GM12878 (cell line): ENCODE data around the gene ADCY10. TPM values are rescaled to one million over a fixed set of nuclear protein-coding genes. Genes with fewer than 3 reads are reported as not detected.

Experiments used
- ATAC-seq: fragments of 200-7000 bp; cut with Tn5 transposase; 3 replicates; pipeline ENCODE4 v1.9.1; 2020; ENCODE audit warnings: mild to moderate bottlenecking, moderate library complexity
- BruUV-seq: library from RNA; stranded (reverse); fragments of 400-500 nt; replicated peaks from 2 replicates; lab custom pipeline; 2021; lab: Mats Ljungman, UMichigan
- CTCF ChIA-PET: fragments of 300-600 bp; sonication (Branson Sonifier 250); formaldehyde crosslinking; extraction: SDS; loops from one replicate; lab custom pipeline; 2021; ENCODE audit warnings: inconsistent platforms; lab: Yijun Ruan, JAX
- POLR2A ChIA-PET: fragments of 350-600 bp; formaldehyde crosslinking; extraction: SDS; loops from one replicate; lab custom pipeline; 2021; ENCODE audit warnings: inconsistent platforms; lab: Charles Lee
- RAD21 ChIA-PET: fragments of 300-600 bp; sonication (Branson Sonifier 250); formaldehyde crosslinking; loops from one replicate; lab custom pipeline; 2023; ENCODE audit warnings: antibody characterized with exemption; ENCODE audit not compliant: unreplicated experiment; lab: Charles Lee
- SMC1A ChIA-PET: fragments of 300-600 bp; sonication (Branson Sonifier 250); formaldehyde crosslinking; loops from one replicate; lab custom pipeline; 2023; ENCODE audit not compliant: unreplicated experiment, uncharacterized antibody; lab: Charles Lee
- DNase-seq: peaks from one replicate; pipeline ENCODE4 v3.0.0-alpha.2; 2011; ENCODE audit warnings: low read depth, low spot score
- FAIRE-seq: peaks from 3 replicates; lab custom pipeline; 2011; peaks lifted over from hg19 to GRCh38; lab: Jason Lieb, UNC
- H2AFZ ChIP-seq: 2 replicates; pipeline ENCODE4 v1.6.0; 2011; ENCODE audit warnings: low read depth, low read length, control low read depth; ENCODE audit not compliant: control insufficient read depth
- H3K27ac ChIP-seq: 2 replicates; pipeline ENCODE4 v1.5.1; 2011; ENCODE audit warnings: control low read depth; ENCODE audit not compliant: control insufficient read depth, insufficient read depth
- H3K27me3 ChIP-seq, 2 experiments: replicated peaks in 1 of 2; 2 replicates each; pipeline versions ENCODE4 v1.6.0 to v1.6.1; 2011; ENCODE audit warnings: low read length in 1 of 2; ENCODE audit not compliant: control insufficient read depth in 2 of 2, insufficient read depth in 2 of 2
- H3K36me3 ChIP-seq, 2 experiments: 2 replicates each; pipeline ENCODE4 v1.5.1; 2011; ENCODE audit warnings: low read length in 1 of 2; ENCODE audit not compliant: control insufficient read depth in 2 of 2, insufficient read depth in 2 of 2
- H3K4me1 ChIP-seq: 2 replicates; pipeline ENCODE4 v1.6.1; 2011; ENCODE audit warnings: mild to moderate bottlenecking, low read length, moderate library complexity, mixed read lengths; ENCODE audit not compliant: control insufficient read depth, insufficient read depth
- H3K4me2 ChIP-seq: 2 replicates; pipeline ENCODE4 v1.6.0; 2011; ENCODE audit warnings: control low read depth; ENCODE audit not compliant: control insufficient read depth, insufficient read depth
- H3K4me3 ChIP-seq: fragments of 200-600 bp; sonication (generic); 2 replicates; pipeline ENCODE4 v1.5.1; 2016
- H3K79me2 ChIP-seq: 2 replicates; pipeline ENCODE4 v1.6.0; 2011; ENCODE audit warnings: low read length; ENCODE audit not compliant: control insufficient read depth, insufficient read depth
- H3K9ac ChIP-seq: 2 replicates; pipeline ENCODE4 v1.8.0; 2011; ENCODE audit warnings: low read length, control low read depth, mixed read lengths; ENCODE audit not compliant: control insufficient read depth, insufficient read depth
- H3K9me3 ChIP-seq: replicated peaks from 3 replicates; pipeline ENCODE4 v1.5.1; 2011; ENCODE audit warnings: mild to moderate bottlenecking, low read length; ENCODE audit not compliant: control insufficient read depth, insufficient read depth
- H4K20me1 ChIP-seq: 2 replicates; pipeline ENCODE4 v1.6.0; 2011; ENCODE audit not compliant: control insufficient read depth, insufficient read depth
- ASH2L ChIP-seq: fragments of 300-600, 200-600 bp; sonication (generic); IDR thresholded peaks from 2 replicates; pipeline ENCODE4 v1.6.1; 2017; ENCODE audit warnings: low read depth, mild to moderate bottlenecking, borderline replicate concordance
- CBX3 ChIP-seq: fragments of 200-600 bp; sonication (generic); IDR thresholded peaks from 2 replicates; pipeline ENCODE4 v1.6.1; 2016; ENCODE audit warnings: low read depth, borderline replicate concordance
- DPF2 ChIP-seq: fragments of 450-650 bp; IDR thresholded peaks from 2 replicates; pipeline ENCODE4 v1.6.1; 2017; ENCODE audit warnings: mild to moderate bottlenecking
- GABPA ChIP-seq: IDR thresholded peaks from 2 replicates; pipeline ENCODE4 v1.6.1; 2014; ENCODE audit warnings: antibody characterized with exemption, low read depth, mild to moderate bottlenecking, inconsistent platforms
- HDAC6 ChIP-seq: fragments of 200-600 bp; sonication (generic); IDR thresholded peaks from one replicate; pipeline ENCODE4 v1.8.0; 2017; ENCODE audit warnings: antibody characterized with exemption; ENCODE audit not compliant: unreplicated experiment
- NR2C1 ChIP-seq: fragments of 450-650 bp; IDR thresholded peaks from 2 replicates; pipeline ENCODE4 v1.6.1; 2017; ENCODE audit warnings: antibody characterized with exemption, mild to moderate bottlenecking, moderate library complexity
- NRF1 ChIP-seq: conservative IDR thresholded peaks from 2 replicates; pipeline ENCODE4 v1.6.1; 2011; ENCODE audit warnings: mild to moderate bottlenecking, low read depth, low read length, improper control_type of control experiment
- PML ChIP-seq: IDR thresholded peaks from 2 replicates; pipeline ENCODE4 v1.6.1; 2012; ENCODE audit warnings: low read length, inconsistent platforms
- SIN3A ChIP-seq: IDR thresholded peaks from 2 replicates; pipeline ENCODE4 v1.6.1; 2012; ENCODE audit warnings: low read depth, low read length, improper control_type of control experiment
- SP1 ChIP-seq: IDR thresholded peaks from one replicate; pipeline ENCODE4 v1.6.1; 2011; ENCODE audit warnings: low read depth, low read length
- SREBF1 ChIP-seq: IDR thresholded peaks from 2 replicates; pipeline ENCODE4 v1.6.1; 2012; ENCODE audit warnings: mild to moderate bottlenecking, low read length
- SRF ChIP-seq, 2 experiments: IDR thresholded peaks; 2 replicates each; pipeline ENCODE4 v1.6.1; 2011; ENCODE audit warnings: low read depth in 2 of 2, low read length in 2 of 2, mild to moderate bottlenecking in 1 of 2, moderate library complexity in 1 of 2
- TBL1XR1 ChIP-seq: IDR thresholded peaks from 2 replicates; pipeline ENCODE4 v1.6.1; 2012; ENCODE audit warnings: low read depth, low read length, improper control_type of control experiment
- ZNF24 ChIP-seq: fragments of 450-650 bp; IDR thresholded peaks from 2 replicates; pipeline ENCODE4 v1.6.1; 2017; ENCODE audit warnings: antibody characterized with exemption, mild to moderate bottlenecking
- WGBS: methylation state at CpG from one replicate; pipeline ENCODE4 v1.1.6; 2016; ENCODE audit warnings: low lambda C conversion rate; ENCODE audit not compliant: insufficient replicate concordance, insufficient coverage; ENCODE audit errors: missing lambda C conversion rate; 5-methylcytosine and 5-hydroxymethylcytosine counted together
- in situ Hi-C: fragments of 300-500 bp; cut with MboI; formaldehyde crosslinking; loops from 9 replicates; pipeline ENCODE4 v1.14.3; 2018; ENCODE audit warnings: mixed read lengths
- intact Hi-C: fragments of 100-400 bp; cut with micrococcal nuclease; formaldehyde crosslinking; loops from one replicate; pipeline ENCODE4 v1.14.2; 2022; ENCODE audit not compliant: unreplicated experiment
- polyA plus RNA-seq, 11 experiments: library from polyadenylated mRNA; depleted of rRNA in 4 of 11; unstranded in 6 of 11; stranded (reverse) in 5 of 11; fragments of >200 nt; fragmentation: Nextera tagmentation in 4 of 11; fragmentation: Illumina TruSeq in 1 of 11; extraction: Ambion mirVana in 4 of 11; extraction: Trizol in 1 of 11; gene quantifications; 1 replicate in 1 of 11; 2 replicates in 10 of 11; pipeline versions ENCODE4 v1.2.1 to v1.2.3, GENCODE V29; 2011 to 2016; ENCODE audit warnings: inconsistent platforms in 2 of 11, missing spikeins in 2 of 11, low read depth in 1 of 11
- total RNA-seq, 4 experiments: library from RNA; depleted of rRNA in 3 of 4; stranded (reverse); fragments of >200 nt in 3 of 4; fragmentation: Illumina TruSeq in 1 of 4; extraction: Trizol in 1 of 4; gene quantifications; 2 replicates each; pipeline versions ENCODE4 v1.2.1 to v1.2.3, GENCODE V29; 2013 to 2021
- TF ChIP-seq, protein P1 (sequence below): IDR thresholded peaks from 2 replicates; pipeline ENCODE4 v1.6.1; 2012; ENCODE audit warnings: low read depth, low read length, improper control_type of control experiment
- TF ChIP-seq, protein P2 (sequence below): fragments of 450-650 bp; conservative IDR thresholded peaks from 2 replicates; pipeline ENCODE4 v1.6.1; 2017; ENCODE audit warnings: mild to moderate bottlenecking, moderate library complexity
- TF ChIP-seq, protein P3 (sequence below): fragments of 150-350 bp; IDR thresholded peaks from 2 replicates; pipeline ENCODE4 v1.6.1; 2014; ENCODE audit warnings: mild to moderate bottlenecking, low read depth, low read length

The ADCY10 gene
- total and polyA plus RNA-seq, 10 of the 15 experiments (the other 5 are each of a cell fraction or from before 2014, with no cell fraction given) = 0.13 to 0.22 TPM; not detected in 8

DNA sequence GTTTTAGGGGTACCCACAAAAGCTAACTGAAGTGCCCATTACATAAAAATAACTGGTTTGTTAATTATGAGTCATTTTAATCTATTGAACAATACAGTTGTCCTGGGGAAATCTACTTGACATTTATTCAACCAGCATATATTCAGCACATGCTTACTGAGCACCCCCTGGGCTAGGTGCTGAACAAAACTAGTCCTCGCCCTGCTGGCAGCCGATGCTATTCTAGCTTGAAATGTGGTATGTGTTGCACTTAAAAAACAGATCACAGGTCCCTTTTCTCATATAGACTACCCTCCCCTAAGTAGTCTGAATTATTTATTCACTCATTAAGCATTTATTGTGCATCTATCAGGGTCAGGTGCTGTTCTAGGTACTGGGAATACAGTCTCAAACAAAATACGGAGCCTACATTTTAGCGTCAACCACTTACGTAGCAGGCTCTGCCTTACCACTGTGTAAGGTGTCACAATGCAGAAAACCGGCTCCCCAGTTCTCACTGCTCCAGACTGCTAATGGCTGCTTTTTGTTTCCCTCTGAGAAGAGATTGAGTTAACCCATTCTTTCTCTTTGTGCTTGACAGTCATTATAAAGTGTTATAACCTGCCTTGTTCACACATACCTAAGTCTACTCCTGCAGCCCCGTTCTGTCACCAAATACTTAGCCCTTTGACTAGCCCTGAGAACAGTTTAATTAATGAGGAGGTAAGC, 57.1 kb downstream of the ADCY10 start:
- ChIA-PET CTCF (interaction anchor here (2.2 kb wide), 1 partner anchor 225 kb away, joined by 7 read pairs; no protein-coding TSS in a partner anchor), SMC1A (interaction anchor here (1.8 kb wide), 1 partner anchor 226 kb away, joined by 4 read pairs; no protein-coding TSS in a partner anchor), RAD21 (no interaction called here), POLR2A (no interaction called here)
- WGBS = 62% methylated on average over 7 of the region's 7 CpGs
- no peak for ATAC-seq
- intact Hi-C loops = no loop called here
- no peaks in the 10 kb centered on the region for H3K79me2 ChIP-seq
- H3K9ac ChIP-seq = no peak overlapping the region
- DNase-seq = no peak
- in situ Hi-C loops = no loop called here
- no TSS peak for BruUV-seq
- H3K27ac ChIP-seq = no peak overlapping the region
- H3K4me1 ChIP-seq = no peaks in the 10 kb centered on the region
- no peak overlapping the region for H3K4me3 ChIP-seq
- no peaks in the 10 kb centered on the region for H3K36me3 ChIP-seq
- no peak overlapping the region for H2AFZ ChIP-seq
- no peak for FAIRE-seq
- no peaks in the 10 kb centered on the region for H3K9me3 ChIP-seq
- no peak overlapping the region for H3K4me2 ChIP-seq
- no peaks in the 10 kb centered on the region for H4K20me1 ChIP-seq
- H3K27me3 ChIP-seq = no peaks in the 10 kb centered on the region
- no peak for TF ChIP-seq SREBF1
- TF ChIP-seq HDAC6 = no peak
- TF ChIP-seq, protein P1, sequence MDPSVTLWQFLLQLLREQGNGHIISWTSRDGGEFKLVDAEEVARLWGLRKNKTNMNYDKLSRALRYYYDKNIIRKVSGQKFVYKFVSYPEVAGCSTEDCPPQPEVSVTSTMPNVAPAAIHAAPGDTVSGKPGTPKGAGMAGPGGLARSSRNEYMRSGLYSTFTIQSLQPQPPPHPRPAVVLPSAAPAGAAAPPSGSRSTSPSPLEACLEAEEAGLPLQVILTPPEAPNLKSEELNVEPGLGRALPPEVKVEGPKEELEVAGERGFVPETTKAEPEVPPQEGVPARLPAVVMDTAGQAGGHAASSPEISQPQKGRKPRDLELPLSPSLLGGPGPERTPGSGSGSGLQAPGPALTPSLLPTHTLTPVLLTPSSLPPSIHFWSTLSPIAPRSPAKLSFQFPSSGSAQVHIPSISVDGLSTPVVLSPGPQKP = no peak
- TF ChIP-seq, protein P2, sequence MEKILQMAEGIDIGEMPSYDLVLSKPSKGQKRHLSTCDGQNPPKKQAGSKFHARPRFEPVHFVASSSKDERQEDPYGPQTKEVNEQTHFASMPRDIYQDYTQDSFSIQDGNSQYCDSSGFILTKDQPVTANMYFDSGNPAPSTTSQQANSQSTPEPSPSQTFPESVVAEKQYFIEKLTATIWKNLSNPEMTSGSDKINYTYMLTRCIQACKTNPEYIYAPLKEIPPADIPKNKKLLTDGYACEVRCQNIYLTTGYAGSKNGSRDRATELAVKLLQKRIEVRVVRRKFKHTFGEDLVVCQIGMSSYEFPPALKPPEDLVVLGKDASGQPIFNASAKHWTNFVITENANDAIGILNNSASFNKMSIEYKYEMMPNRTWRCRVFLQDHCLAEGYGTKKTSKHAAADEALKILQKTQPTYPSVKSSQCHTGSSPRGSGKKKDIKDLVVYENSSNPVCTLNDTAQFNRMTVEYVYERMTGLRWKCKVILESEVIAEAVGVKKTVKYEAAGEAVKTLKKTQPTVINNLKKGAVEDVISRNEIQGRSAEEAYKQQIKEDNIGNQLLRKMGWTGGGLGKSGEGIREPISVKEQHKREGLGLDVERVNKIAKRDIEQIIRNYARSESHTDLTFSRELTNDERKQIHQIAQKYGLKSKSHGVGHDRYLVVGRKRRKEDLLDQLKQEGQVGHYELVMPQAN = no peak
- no peak for TF ChIP-seq SRF (IDR thresholded peaks at IDR 0.05; ENCODE audit: low read depth in 2 of 2, low read length in 2 of 2)
- TF ChIP-seq ZNF24 = no peak
- TF ChIP-seq, protein P3, sequence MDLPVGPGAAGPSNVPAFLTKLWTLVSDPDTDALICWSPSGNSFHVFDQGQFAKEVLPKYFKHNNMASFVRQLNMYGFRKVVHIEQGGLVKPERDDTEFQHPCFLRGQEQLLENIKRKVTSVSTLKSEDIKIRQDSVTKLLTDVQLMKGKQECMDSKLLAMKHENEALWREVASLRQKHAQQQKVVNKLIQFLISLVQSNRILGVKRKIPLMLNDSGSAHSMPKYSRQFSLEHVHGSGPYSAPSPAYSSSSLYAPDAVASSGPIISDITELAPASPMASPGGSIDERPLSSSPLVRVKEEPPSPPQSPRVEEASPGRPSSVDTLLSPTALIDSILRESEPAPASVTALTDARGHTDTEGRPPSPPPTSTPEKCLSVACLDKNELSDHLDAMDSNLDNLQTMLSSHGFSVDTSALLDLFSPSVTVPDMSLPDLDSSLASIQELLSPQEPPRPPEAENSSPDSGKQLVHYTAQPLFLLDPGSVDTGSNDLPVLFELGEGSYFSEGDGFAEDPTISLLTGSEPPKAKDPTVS = no peak
- TF ChIP-seq TBL1XR1 = no peak
- no peak for TF ChIP-seq NR2C1
- no peak for TF ChIP-seq GABPA
- TF ChIP-seq PML = no peak
- no peak for TF ChIP-seq SP1
- no peak for TF ChIP-seq DPF2
- no peak for TF ChIP-seq NRF1
- TF ChIP-seq CBX3 = no peak
- no peak for TF ChIP-seq ASH2L
- no peak for TF ChIP-seq SIN3A
